ENCODE data around the gene SLC38A3. TPM values are rescaled to one million over a fixed set of nuclear protein-coding genes. Genes with fewer than 3 reads are reported as not detected.
A peak's percentile ranks its signal among the peaks of the same experiment; 100 is the strongest.

The SLC38A3 gene
- total RNA-seq, 5 donors from 2014 or later (not counting 1 experiment from before 2014, with no cell fraction given) = 0.29 to 0.98 (median 0.44) TPM; not detected in 1

- Histone ChIP-seq H3K27ac (ENCODE audit: low read length) (no peak overlapping the region), H3K27me3 (replicated peaks in 1 of 2; ENCODE audit: control insufficient read depth in 2 of 2, extremely low read depth in 1 of 2, insufficient read depth in 2 of 2, low read length in 1 of 2) (peaks cover 2 to 49% of the 10 kb centered on the region in 2 experiments), H3K4me3 (ENCODE audit: control insufficient read depth in 1 of 2, extremely low read depth in 1 of 2, low read length in 1 of 2) (peak overlapping the region in 1 of 2 donors; percentile 7), H3K36me3 (ENCODE audit: control insufficient read depth in 2 of 2, extremely low read depth in 1 of 2, insufficient read depth in 1 of 2, low read length in 1 of 2) (no peaks in the 10 kb centered on the region), H3K4me1 (ENCODE audit: control insufficient read depth in 1 of 2, extremely low read depth in 1 of 2, insufficient read depth in 2 of 2, low read length in 2 of 2) (peaks cover 0 to 24% of the 10 kb centered on the region in 2 experiments), H3K9me3 (no peaks in the 10 kb centered on the region)
- peak overlapping the region; percentile 13 to 64 (median 17) for H3K4me3 Mint-ChIP-seq
- no peak overlapping the region for H3K27ac Mint-ChIP-seq
- H3K9me3 Mint-ChIP-seq = no peaks in the 10 kb centered on the region
- ChIA-PET POLR2A (no interaction called here), CTCF (interaction anchor here (1.2 to 3.9 kb wide), 6 partner anchors 31 to 53 kb away, joined by 4 to 60 read pairs (median 10); no protein-coding TSS in a partner anchor)
- H3K4me1 Mint-ChIP-seq = peaks cover 4 to 14% (median 12%) of the 10 kb centered on the region in 3 donors
- peaks cover 7 to 13% of the 10 kb centered on the region in 2 donors for H3K27me3 Mint-ChIP-seq
- DNase-seq (peak in 2 of 35 experiments; percentile 11 to 21), ATAC-seq (replicated peaks in 1 of 4) (peak in 1 of 4 experiments; percentile 7)
- WGBS (ENCODE audit: insufficient coverage) = 22% methylated on average over 33 of the region's 34 CpGs
- H3K36me3 Mint-ChIP-seq = no peaks in the 10 kb centered on the region
These were observed 11.3 kb upstream of the SLC38A3 start for GRCh38 chr3:50193746-50194127.

GRCh38 chr3:50194128-50194902 is 10.8 kb upstream of the SLC38A3 start:
- peak; percentile 77 to 93 (median 87) for DNase-seq
- Mint-ChIP-seq H3K27ac (peak overlapping the region in 1 of 2 donors; percentile 28), H3K27me3 (peaks cover 10 to 18% of the 10 kb centered on the region in 2 donors), H3K36me3 (no peaks in the 10 kb centered on the region), H3K9me3 (no peaks in the 10 kb centered on the region), H3K4me3 (peak overlapping the region; percentile 53 to 64 (median 57)), H3K4me1 (peaks cover 4 to 14% (median 12%) of the 10 kb centered on the region in 3 donors)
- WGBS (ENCODE audit: insufficient coverage) = 8% methylated on average over 66 of the region's 70 CpGs
- peak; percentile 87 to 91 (median 90) for ATAC-seq (replicated peaks in 1 of 4)
- POLR2A ChIA-PET = interaction anchor here (0.7 to 1.3 kb wide), 4 partner anchors 17 to 52 kb away, joined by 3 to 5 read pairs (median 4); partner anchors contain the start of gene GNAI2 (in 1 of the 2)
- CTCF ChIA-PET = interaction anchor here (0.7 to 3.9 kb wide), 20 partner anchors 9 to 156 kb away, joined by 3 to 60 read pairs (median 4); partner anchors contain the start of genes CYB561D2 (in 1 of the 2), GNAI2 (in 1 of the 2), HYAL3 (in 1 of the 2) and NAA80 (in 1 of the 2)
- H3K4me3 ChIP-seq (ENCODE audit: control insufficient read depth in 1 of 2, extremely low read depth in 1 of 2, low read length in 1 of 2) = peak overlapping the region; percentile 12 to 36
- peaks cover 2 to 49% of the 10 kb centered on the region in 2 experiments for H3K27me3 ChIP-seq (replicated peaks in 1 of 2; ENCODE audit: control insufficient read depth in 2 of 2, extremely low read depth in 1 of 2, insufficient read depth in 2 of 2, low read length in 1 of 2)
- H3K4me1 ChIP-seq (ENCODE audit: control insufficient read depth in 1 of 2, extremely low read depth in 1 of 2, insufficient read depth in 2 of 2, low read length in 2 of 2) = peaks cover 0 to 24% of the 10 kb centered on the region in 2 experiments
- no peaks in the 10 kb centered on the region for H3K36me3 ChIP-seq (ENCODE audit: control insufficient read depth in 2 of 2, extremely low read depth in 1 of 2, insufficient read depth in 1 of 2, low read length in 1 of 2)
- no peaks in the 10 kb centered on the region for H3K9me3 ChIP-seq
- no peak overlapping the region for H3K27ac ChIP-seq (ENCODE audit: low read length)

DNA sequence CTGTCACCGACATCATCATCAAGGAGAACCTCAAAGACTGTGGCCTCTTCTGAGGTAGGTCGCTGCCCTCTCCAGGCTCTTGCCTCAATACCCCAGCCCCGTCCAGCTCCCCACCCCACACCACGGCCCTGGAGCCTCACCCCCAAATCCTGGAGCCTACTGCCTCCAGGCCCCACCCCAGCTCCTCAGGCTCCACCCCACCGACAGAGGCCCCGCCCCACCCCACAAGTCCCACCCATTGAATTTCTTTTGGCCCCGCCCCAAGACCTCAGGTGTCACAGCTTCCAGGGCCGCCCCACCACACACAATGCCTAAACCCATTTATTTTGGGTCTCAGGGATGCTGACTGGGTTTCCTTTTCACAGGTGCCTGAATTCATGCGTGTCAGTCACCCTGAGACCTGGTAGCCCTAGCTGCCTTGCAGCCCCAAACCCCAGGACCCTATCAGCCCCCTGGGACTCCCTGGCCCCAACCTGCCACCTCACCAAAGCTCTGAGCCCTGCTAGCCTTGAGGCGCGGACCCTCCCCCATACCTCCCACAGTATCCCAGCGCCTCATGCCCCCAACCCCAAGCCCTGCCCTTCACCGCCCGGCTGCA is 10.1 kb upstream of the SLC38A3 start:
- Histone ChIP-seq H3K36me3 (ENCODE audit: control insufficient read depth in 2 of 2, extremely low read depth in 1 of 2, insufficient read depth in 1 of 2, low read length in 1 of 2) (no peaks in the 10 kb centered on the region), H3K9me3 (no peaks in the 10 kb centered on the region), H3K4me3 (ENCODE audit: control insufficient read depth in 1 of 2, extremely low read depth in 1 of 2, low read length in 1 of 2) (peak overlapping the region; percentile 12 to 36), H3K27ac (ENCODE audit: low read length) (no peak overlapping the region), H3K27me3 (replicated peaks in 1 of 2; ENCODE audit: control insufficient read depth in 2 of 2, extremely low read depth in 1 of 2, insufficient read depth in 2 of 2, low read length in 1 of 2) (peaks cover 2 to 53% of the 10 kb centered on the region in 2 experiments), H3K4me1 (ENCODE audit: control insufficient read depth in 1 of 2, extremely low read depth in 1 of 2, insufficient read depth in 2 of 2, low read length in 2 of 2) (peaks cover 0 to 24% of the 10 kb centered on the region in 2 experiments)
- H3K9me3 Mint-ChIP-seq = no peaks in the 10 kb centered on the region
- no peaks in the 10 kb centered on the region for H3K36me3 Mint-ChIP-seq
- peaks cover 4 to 14% (median 12%) of the 10 kb centered on the region in 3 donors for H3K4me1 Mint-ChIP-seq
- H3K27ac Mint-ChIP-seq = peak overlapping the region in 1 of 2 donors; percentile 28
- WGBS (ENCODE audit: insufficient coverage) = 67% methylated on average over 12 of the region's 14 CpGs
- CTCF ChIA-PET = interaction anchor here (0.7 to 3.9 kb wide), 21 partner anchors 8 to 156 kb away, joined by 3 to 60 read pairs (median 4); partner anchors contain the start of genes CYB561D2 (in 1 of the 2), GNAI2 (in 1 of the 2), HYAL3 (in 1 of the 2) and NAA80 (in 1 of the 2)
- H3K4me3 Mint-ChIP-seq = peak overlapping the region; percentile 53 to 64 (median 57)
- ATAC-seq (replicated peaks in 1 of 4) = peak; percentile 53 to 80 (median 56)
- peak in 1 of 35 experiments; percentile 29 for DNase-seq
- POLR2A ChIA-PET = interaction anchor here (0.7 to 1.3 kb wide), 5 partner anchors 16 to 855 kb away, joined by 3 to 5 read pairs (median 4); partner anchors contain the start of gene GNAI2 (in 1 of the 2)
- H3K27me3 Mint-ChIP-seq = peaks cover 10 to 18% of the 10 kb centered on the region in 2 donors

GRCh38 chr3:50195501-50196252 is 9.4 kb upstream of the SLC38A3 start:
- ATAC-seq (replicated peaks in 1 of 4) = no peak
- Histone ChIP-seq H3K27ac (ENCODE audit: low read length) (no peak overlapping the region), H3K27me3 (replicated peaks in 1 of 2; ENCODE audit: control insufficient read depth in 2 of 2, extremely low read depth in 1 of 2, insufficient read depth in 2 of 2, low read length in 1 of 2) (peaks cover 2 to 55% of the 10 kb centered on the region in 2 experiments), H3K4me1 (ENCODE audit: control insufficient read depth in 1 of 2, extremely low read depth in 1 of 2, insufficient read depth in 2 of 2, low read length in 2 of 2) (peaks cover 0 to 24% of the 10 kb centered on the region in 2 experiments), H3K9me3 (no peaks in the 10 kb centered on the region), H3K4me3 (ENCODE audit: control insufficient read depth in 1 of 2, extremely low read depth in 1 of 2, low read length in 1 of 2) (no peak overlapping the region), H3K36me3 (ENCODE audit: control insufficient read depth in 2 of 2, extremely low read depth in 1 of 2, insufficient read depth in 1 of 2, low read length in 1 of 2) (no peaks in the 10 kb centered on the region)
- Mint-ChIP-seq H3K4me3 (peak overlapping the region in 1 of 3 donors; percentile 64), H3K9me3 (no peaks in the 10 kb centered on the region), H3K36me3 (no peaks in the 10 kb centered on the region), H3K27me3 (peaks cover 12 to 19% of the 10 kb centered on the region in 2 donors), H3K27ac (no peak overlapping the region), H3K4me1 (peaks cover 4 to 14% (median 12%) of the 10 kb centered on the region in 3 donors)
- ChIA-PET POLR2A (interaction anchor here in 1 of 2 donors (0.7 kb wide), 1 partner anchor 855 kb away, joined by 3 read pairs; no protein-coding TSS in a partner anchor), CTCF (interaction anchor here (0.5 to 3.9 kb wide), 11 partner anchors 15 to 104 kb away, joined by 3 to 60 read pairs (median 6); partner anchors contain the start of genes HYAL3 (in 1 of the 2) and NAA80 (in 1 of the 2))
- no peak for DNase-seq
- WGBS (ENCODE audit: insufficient coverage) = 81% methylated on average over 4 of the region's 4 CpGs

DNA sequence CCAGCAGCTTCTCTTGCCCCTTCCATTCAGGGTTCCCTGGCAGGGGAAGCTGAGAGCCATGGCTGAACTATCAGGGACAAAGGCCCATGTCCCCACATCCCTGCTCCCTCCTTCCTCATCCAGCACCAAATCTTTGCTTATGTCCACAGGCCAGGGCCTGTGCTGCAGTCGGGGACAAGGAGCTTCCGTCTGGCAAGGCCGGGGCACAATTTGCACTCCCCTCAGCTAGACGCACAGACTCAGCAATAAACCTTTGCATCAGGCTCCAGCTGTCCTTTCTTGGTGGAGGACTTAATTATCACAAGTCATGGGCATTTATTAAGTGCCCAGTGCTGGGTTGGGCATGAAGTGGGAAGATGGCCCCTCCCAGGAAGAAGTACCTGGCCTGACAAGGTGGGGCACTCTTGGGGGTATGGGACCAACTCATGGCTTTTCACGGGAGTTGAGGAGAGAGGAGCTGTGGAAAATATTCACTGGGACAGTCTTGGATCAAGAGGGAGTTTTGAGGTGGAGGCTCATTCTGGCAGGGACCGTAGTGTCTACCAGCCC is 8.7 kb upstream of the SLC38A3 start:
- 87% methylated on average over 5 of the region's 6 CpGs for WGBS (ENCODE audit: insufficient coverage)
- ATAC-seq (replicated peaks in 1 of 4) = no peak
- H3K27me3 ChIP-seq (replicated peaks in 1 of 2; ENCODE audit: control insufficient read depth in 2 of 2, extremely low read depth in 1 of 2, insufficient read depth in 2 of 2, low read length in 1 of 2) = peaks cover 2 to 57% of the 10 kb centered on the region in 2 experiments
- POLR2A ChIA-PET = no interaction called here
- Mint-ChIP-seq H3K27me3 (peaks cover 18 to 26% of the 10 kb centered on the region in 2 donors), H3K4me1 (peaks cover 4 to 14% (median 12%) of the 10 kb centered on the region in 3 donors), H3K36me3 (no peaks in the 10 kb centered on the region), H3K9me3 (no peaks in the 10 kb centered on the region), H3K4me3 (no peak overlapping the region), H3K27ac (no peak overlapping the region)
- H3K4me1 ChIP-seq (ENCODE audit: control insufficient read depth in 1 of 2, extremely low read depth in 1 of 2, insufficient read depth in 2 of 2, low read length in 2 of 2) = peaks cover 0 to 24% of the 10 kb centered on the region in 2 experiments
- DNase-seq = no peak
- H3K27ac ChIP-seq (ENCODE audit: low read length) = no peak overlapping the region
- no peaks in the 10 kb centered on the region for H3K9me3 ChIP-seq
- no peak overlapping the region for H3K4me3 ChIP-seq (ENCODE audit: control insufficient read depth in 1 of 2, extremely low read depth in 1 of 2, low read length in 1 of 2)
- H3K36me3 ChIP-seq (ENCODE audit: control insufficient read depth in 2 of 2, extremely low read depth in 1 of 2, insufficient read depth in 1 of 2, low read length in 1 of 2) = no peaks in the 10 kb centered on the region
- CTCF ChIA-PET = interaction anchor here (0.5 to 2.9 kb wide), 4 partner anchors 18 to 66 kb away, joined by 3 to 47 read pairs (median 4); no protein-coding TSS in a partner anchor
